ENCODE measurements around the gene MORC2.
A peak's percentile ranks its signal among the peaks of the same experiment; 100 is the strongest.

The MORC2 gene

DNA sequence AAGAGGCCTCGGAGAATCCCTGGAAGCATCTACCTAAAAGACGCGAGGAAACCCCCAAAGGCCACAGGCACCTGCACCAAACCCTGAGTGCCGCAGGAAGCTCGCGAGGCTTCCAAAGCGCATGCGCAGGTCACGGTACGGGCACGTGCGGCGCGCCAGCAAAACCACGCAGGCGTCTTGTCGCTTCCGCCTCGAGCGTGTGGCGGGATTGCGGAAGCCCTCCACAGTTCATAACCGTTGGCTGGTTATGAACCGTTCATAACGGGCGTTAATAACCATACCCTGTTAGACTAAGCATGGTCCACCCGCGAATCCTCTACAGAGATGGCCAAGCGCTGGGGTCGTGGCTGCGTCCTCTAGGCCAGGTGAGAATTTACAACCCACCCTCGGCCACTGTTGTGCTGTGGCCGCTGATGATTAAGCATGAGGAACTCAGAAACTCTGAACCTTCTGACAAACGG lies 46.4 kb downstream of the MORC2 start:
- no peaks in the 10 kb centered on the region for H4K20me1 ChIP-seq (ENCODE audit: insufficient read depth, low read length)
- no peaks in the 10 kb centered on the region for H3K79me2 ChIP-seq (ENCODE audit: insufficient read depth, low read length)
- TF ChIP-seq, protein P1, sequence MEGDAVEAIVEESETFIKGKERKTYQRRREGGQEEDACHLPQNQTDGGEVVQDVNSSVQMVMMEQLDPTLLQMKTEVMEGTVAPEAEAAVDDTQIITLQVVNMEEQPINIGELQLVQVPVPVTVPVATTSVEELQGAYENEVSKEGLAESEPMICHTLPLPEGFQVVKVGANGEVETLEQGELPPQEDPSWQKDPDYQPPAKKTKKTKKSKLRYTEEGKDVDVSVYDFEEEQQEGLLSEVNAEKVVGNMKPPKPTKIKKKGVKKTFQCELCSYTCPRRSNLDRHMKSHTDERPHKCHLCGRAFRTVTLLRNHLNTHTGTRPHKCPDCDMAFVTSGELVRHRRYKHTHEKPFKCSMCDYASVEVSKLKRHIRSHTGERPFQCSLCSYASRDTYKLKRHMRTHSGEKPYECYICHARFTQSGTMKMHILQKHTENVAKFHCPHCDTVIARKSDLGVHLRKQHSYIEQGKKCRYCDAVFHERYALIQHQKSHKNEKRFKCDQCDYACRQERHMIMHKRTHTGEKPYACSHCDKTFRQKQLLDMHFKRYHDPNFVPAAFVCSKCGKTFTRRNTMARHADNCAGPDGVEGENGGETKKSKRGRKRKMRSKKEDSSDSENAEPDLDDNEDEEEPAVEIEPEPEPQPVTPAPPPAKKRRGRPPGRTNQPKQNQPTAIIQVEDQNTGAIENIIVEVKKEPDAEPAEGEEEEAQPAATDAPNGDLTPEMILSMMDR (IDR thresholded peaks at IDR 0.05; ENCODE audit: low read length) = no peak
- TF ChIP-seq EZH2 (IDR thresholded peaks at IDR 0.05; ENCODE audit: borderline replicate concordance, low read length) = no peak
- H3K9ac ChIP-seq (ENCODE audit: low read length) = no peak overlapping the region
- H3K4me1 ChIP-seq (ENCODE audit: insufficient read depth, low read length, severe bottlenecking) = no peaks in the 10 kb centered on the region
- no peak overlapping the region for H3K4me3 ChIP-seq (ENCODE audit: low read depth, low read length, poor library complexity, severe bottlenecking)
- no peaks in the 10 kb centered on the region for H3F3A ChIP-seq (ENCODE audit: insufficient read depth, low read length)
- no peaks in the 10 kb centered on the region for H3K27me3 ChIP-seq (ENCODE audit: insufficient read depth, low read length)
- no peaks in the 10 kb centered on the region for H3K9me3 ChIP-seq (ENCODE audit: low read length)
- H3K4me2 ChIP-seq (ENCODE audit: low read length) = no peak overlapping the region
- no peak overlapping the region for H2AFZ ChIP-seq (ENCODE audit: low read length)
- peaks cover 23% of the 10 kb centered on the region for H3K36me3 ChIP-seq (ENCODE audit: insufficient read depth, low read length)
- no peak overlapping the region for H3K27ac ChIP-seq (ENCODE audit: low read depth, low read length, poor library complexity, severe bottlenecking)
- no peaks in the 10 kb centered on the region for H3K9me2 ChIP-seq (ENCODE audit: low read depth, low read length)

DNA sequence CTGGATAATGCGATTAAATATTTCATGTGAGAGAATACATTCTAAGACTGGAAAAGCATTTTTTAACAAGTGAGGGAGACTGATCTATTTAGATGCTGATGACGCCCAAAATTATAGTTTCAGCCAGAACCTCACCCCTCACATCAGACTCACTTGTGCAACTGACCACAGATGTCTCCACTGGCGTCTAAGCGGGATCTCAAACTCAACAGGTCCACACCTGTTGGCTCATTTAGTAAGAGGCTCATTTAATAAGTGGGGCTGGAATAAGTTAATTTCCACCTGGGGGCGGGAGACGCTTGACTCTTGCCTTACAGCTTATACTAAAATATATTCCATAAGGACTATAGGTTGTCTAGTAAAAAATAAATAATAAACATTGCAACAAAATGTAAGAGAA lies 47.5 kb downstream of the MORC2 start:
- no peaks in the 10 kb centered on the region for H3F3A ChIP-seq (ENCODE audit: insufficient read depth, low read length)
- no peaks in the 10 kb centered on the region for H4K20me1 ChIP-seq (ENCODE audit: insufficient read depth, low read length)
- no peaks in the 10 kb centered on the region for H3K79me2 ChIP-seq (ENCODE audit: insufficient read depth, low read length)
- H3K9ac ChIP-seq (ENCODE audit: low read length) = no peak overlapping the region
- H3K36me3 ChIP-seq (ENCODE audit: insufficient read depth, low read length) = peaks cover 14% of the 10 kb centered on the region
- no peaks in the 10 kb centered on the region for H3K9me2 ChIP-seq (ENCODE audit: low read depth, low read length)
- no peaks in the 10 kb centered on the region for H3K9me3 ChIP-seq (ENCODE audit: low read length)
- H3K4me2 ChIP-seq (ENCODE audit: low read length) = no peak overlapping the region
- no peak overlapping the region for H2AFZ ChIP-seq (ENCODE audit: low read length)
- no peaks in the 10 kb centered on the region for H3K4me1 ChIP-seq (ENCODE audit: insufficient read depth, low read length, severe bottlenecking)
- no peaks in the 10 kb centered on the region for H3K27me3 ChIP-seq (ENCODE audit: insufficient read depth, low read length)
- no peak overlapping the region for H3K4me3 ChIP-seq (ENCODE audit: low read depth, low read length, poor library complexity, severe bottlenecking)
- TF ChIP-seq EZH2 (IDR thresholded peaks at IDR 0.05; ENCODE audit: borderline replicate concordance, low read length) = no peak
- TF ChIP-seq, protein P1 (IDR thresholded peaks at IDR 0.05; ENCODE audit: low read length) = no peak
- no peak overlapping the region for H3K27ac ChIP-seq (ENCODE audit: low read depth, low read length, poor library complexity, severe bottlenecking)

DNA sequence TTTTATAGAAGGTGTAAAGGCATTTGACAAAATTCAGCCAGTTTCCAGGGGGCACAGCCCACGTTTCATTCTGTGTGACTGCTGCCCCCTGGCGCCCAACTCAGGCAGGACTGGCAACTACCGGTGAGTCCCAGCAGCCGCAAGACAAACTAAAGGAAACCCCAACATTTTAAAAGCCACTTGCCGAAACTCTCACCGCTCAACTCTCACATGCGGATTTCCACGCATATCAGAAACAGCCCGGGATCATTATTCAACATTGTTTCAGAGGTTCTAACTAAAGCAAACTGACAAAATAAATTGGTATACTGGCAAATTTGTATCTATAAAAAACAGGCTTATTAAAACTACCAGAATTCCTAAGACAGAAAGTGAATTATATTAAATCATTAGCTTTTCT lies 48.2 kb downstream of the MORC2 start:
- Histone ChIP-seq H2AFZ (ENCODE audit: low read length) (no peak overlapping the region), H3K9ac (ENCODE audit: low read length) (no peak overlapping the region), H3K4me1 (ENCODE audit: insufficient read depth, low read length, severe bottlenecking) (no peaks in the 10 kb centered on the region), H3K9me3 (ENCODE audit: low read length) (peaks cover 5% of the 10 kb centered on the region; the same call in 1 of the 2 replicates), H3K9me2 (ENCODE audit: low read depth, low read length) (no peaks in the 10 kb centered on the region), H3K4me2 (ENCODE audit: low read length) (no peak overlapping the region), H3K27ac (ENCODE audit: low read depth, low read length, poor library complexity, severe bottlenecking) (no peak overlapping the region), H3K27me3 (ENCODE audit: insufficient read depth, low read length) (no peaks in the 10 kb centered on the region), H3K79me2 (ENCODE audit: insufficient read depth, low read length) (no peaks in the 10 kb centered on the region), H4K20me1 (ENCODE audit: insufficient read depth, low read length) (no peaks in the 10 kb centered on the region), H3K4me3 (ENCODE audit: low read depth, low read length, poor library complexity, severe bottlenecking) (no peak overlapping the region), H3K36me3 (ENCODE audit: insufficient read depth, low read length) (peaks cover 8% of the 10 kb centered on the region; the same call in 1 of the 2 replicates), H3F3A (ENCODE audit: insufficient read depth, low read length) (no peaks in the 10 kb centered on the region)
- TF ChIP-seq EZH2 (IDR thresholded peaks at IDR 0.05; ENCODE audit: borderline replicate concordance, low read length) = no peak
- TF ChIP-seq, protein P1 (IDR thresholded peaks at IDR 0.05; ENCODE audit: low read length) = peak; percentile 85

Data from OCI-LY1 (cell line).